ENCODE results near the gene SOX5. TPM values are rescaled to one million over a fixed set of nuclear protein-coding genes. Genes with fewer than 3 reads are reported as not detected.

Gene SOX5
- total and polyA plus RNA-seq, 12 donors: 0.17 to 4.3 (median 2.4) TPM

DNA sequence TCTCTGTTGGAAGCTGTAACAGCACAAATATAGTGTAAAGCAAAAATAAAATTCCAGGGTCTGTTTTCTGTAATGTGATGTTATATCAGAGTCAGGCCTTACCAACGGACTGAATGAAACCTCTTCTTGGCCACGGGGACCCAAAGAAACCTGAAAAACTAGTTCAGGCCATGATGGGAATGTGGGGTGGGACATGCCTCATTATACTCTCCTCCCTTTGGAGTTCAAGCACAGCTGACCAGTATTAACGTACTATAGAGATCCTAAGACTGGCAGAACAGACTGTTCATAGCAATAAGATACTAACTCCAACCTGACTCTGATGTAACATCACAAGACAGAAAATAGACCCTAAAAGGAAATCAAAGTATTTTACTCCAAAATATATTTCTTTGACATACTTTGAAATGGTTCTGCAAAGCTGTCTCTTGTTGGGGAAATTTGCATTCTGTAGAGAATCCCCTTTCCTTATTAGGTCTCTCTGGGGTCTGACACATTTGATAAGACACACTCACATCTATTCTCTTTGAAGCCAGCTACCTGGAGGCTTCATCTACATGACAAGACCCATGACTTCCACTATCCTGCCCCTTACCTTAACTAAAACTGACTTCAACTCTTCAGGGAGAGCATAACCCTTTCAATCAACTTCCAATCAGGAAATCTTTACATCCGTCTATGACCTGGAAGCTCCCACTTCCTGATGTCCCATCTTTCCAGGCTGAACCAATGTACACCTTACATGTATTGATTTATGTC is 444.6 kb downstream of the SOX5 start:
- no peaks in the 10 kb centered on the region for H3K36me3 ChIP-seq
- H3K27ac ChIP-seq: no peak overlapping the region
- WGBS, 2 donors: 70 to 72% methylated on average over 4 of the region's 4 CpGs
- no peaks in the 10 kb centered on the region for H3K27me3 ChIP-seq
- TF ChIP-seq, protein P1, sequence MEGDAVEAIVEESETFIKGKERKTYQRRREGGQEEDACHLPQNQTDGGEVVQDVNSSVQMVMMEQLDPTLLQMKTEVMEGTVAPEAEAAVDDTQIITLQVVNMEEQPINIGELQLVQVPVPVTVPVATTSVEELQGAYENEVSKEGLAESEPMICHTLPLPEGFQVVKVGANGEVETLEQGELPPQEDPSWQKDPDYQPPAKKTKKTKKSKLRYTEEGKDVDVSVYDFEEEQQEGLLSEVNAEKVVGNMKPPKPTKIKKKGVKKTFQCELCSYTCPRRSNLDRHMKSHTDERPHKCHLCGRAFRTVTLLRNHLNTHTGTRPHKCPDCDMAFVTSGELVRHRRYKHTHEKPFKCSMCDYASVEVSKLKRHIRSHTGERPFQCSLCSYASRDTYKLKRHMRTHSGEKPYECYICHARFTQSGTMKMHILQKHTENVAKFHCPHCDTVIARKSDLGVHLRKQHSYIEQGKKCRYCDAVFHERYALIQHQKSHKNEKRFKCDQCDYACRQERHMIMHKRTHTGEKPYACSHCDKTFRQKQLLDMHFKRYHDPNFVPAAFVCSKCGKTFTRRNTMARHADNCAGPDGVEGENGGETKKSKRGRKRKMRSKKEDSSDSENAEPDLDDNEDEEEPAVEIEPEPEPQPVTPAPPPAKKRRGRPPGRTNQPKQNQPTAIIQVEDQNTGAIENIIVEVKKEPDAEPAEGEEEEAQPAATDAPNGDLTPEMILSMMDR (IDR thresholded peaks at IDR 0.05): no peak
- H3K9me3 ChIP-seq: peaks cover 0 to 6% (median 0%) of the 10 kb centered on the region in 11 donors
- DNase-seq (no peak), ATAC-seq (no peak)
- no peak overlapping the region for H3K4me3 ChIP-seq
- intact Hi-C loops (cut with DNase I): no loop called here
- no peaks in the 10 kb centered on the region for H3K4me1 ChIP-seq

DNA sequence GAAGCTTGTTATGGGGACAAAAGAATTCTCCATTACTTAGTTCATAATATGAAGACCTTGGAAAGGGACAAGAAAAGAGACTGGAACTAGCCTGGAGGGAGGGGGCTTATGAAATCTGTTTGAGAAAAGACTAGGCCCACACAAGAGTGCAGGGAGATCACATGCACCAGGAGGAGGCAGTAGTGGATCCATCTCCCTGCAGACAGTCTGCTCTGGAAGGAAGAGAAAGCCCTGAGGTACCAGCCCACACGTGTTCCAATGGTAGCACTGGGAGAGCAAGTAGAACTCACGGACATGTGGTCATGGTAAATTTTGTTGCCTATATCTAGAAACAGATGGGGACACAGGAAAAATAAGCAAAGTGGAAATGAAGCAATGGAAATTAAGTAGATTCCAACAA is 445.4 kb downstream of the SOX5 start:
- 65% methylated on average over 2 of the region's 2 CpGs for WGBS, 2 donors
- no peaks in the 10 kb centered on the region for H3K27me3 ChIP-seq
- DNase-seq (no peak), ATAC-seq (no peak)
- H3K4me3 ChIP-seq: no peak overlapping the region
- TF ChIP-seq, protein P1 (IDR thresholded peaks at IDR 0.05): no peak
- no peaks in the 10 kb centered on the region for H3K36me3 ChIP-seq
- H3K9me3 ChIP-seq: peaks cover 0 to 11% (median 0%) of the 10 kb centered on the region in 11 donors
- intact Hi-C loops (cut with DNase I): no loop called here
- H3K27ac ChIP-seq: no peak overlapping the region
- H3K4me1 ChIP-seq: no peaks in the 10 kb centered on the region

DNA sequence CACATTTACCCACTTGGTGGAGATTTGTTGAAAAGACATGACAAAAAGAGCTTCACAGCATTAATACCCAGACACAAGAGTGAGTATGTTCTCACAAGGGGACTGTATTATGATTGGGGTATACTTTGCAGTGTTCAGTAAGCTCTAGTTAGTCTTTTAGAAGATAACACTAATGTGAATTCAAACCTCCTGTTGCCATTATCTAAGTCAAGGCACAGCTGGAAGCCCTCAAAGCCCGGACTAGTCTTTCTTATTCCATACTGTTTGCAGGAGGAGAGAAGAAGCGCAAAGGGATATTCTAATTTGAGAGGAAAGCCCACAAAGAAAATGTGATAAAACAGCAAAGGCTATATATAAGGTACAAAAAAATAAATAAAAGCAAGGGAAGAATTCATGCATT is 445.9 kb downstream of the SOX5 start:
- H3K4me1 ChIP-seq: no peaks in the 10 kb centered on the region
- no peaks in the 10 kb centered on the region for H3K27me3 ChIP-seq
- intact Hi-C loops (cut with DNase I): no loop called here
- H3K36me3 ChIP-seq: no peaks in the 10 kb centered on the region
- no peak for DNase-seq
- TF ChIP-seq, protein P1 (IDR thresholded peaks at IDR 0.05): no peak
- WGBS, 2 donors: 54 to 55% methylated on average over 2 of the region's 2 CpGs
- no peak overlapping the region for H3K27ac ChIP-seq
- H3K4me3 ChIP-seq: no peak overlapping the region
- no peak for ATAC-seq
- peaks cover 0 to 14% (median 4%) of the 10 kb centered on the region in 11 donors for H3K9me3 ChIP-seq

DNA sequence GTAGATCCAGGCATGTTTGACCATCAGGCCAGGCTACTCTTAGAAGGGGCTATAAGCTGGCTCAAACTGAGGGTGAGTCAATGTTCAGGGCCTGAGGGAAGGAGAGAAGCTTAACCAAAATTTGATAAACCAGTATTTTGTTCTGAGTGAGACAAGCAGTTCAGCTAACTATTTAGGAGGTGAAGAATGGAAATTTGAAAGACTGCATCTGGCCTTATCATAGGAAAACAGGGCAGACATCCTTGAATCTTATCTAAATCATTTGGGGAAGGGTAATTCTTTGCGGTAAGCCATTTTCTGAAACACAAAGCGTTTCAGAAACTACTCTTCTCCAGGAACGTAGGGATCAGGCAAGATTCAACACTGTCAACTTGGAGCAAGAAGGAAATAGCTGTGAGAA is 447.2 kb downstream of the SOX5 start:
- ATAC-seq (no peak), DNase-seq (no peak)
- Histone ChIP-seq H3K9me3 (peaks cover 0 to 26% (median 8%) of the 10 kb centered on the region in 11 donors), H3K36me3 (no peaks in the 10 kb centered on the region), H3K27me3 (no peaks in the 10 kb centered on the region), H3K4me3 (no peak overlapping the region), H3K27ac (no peak overlapping the region), H3K4me1 (no peaks in the 10 kb centered on the region)
- TF ChIP-seq, protein P1 (IDR thresholded peaks at IDR 0.05): no peak
- intact Hi-C loops (cut with DNase I): no loop called here
- 56 to 67% methylated on average over 3 of the region's 3 CpGs for WGBS, 2 donors

Data from heart right ventricle (tissue), 16 donors.